Transverse colon (tissue), 4 donors: ENCODE measurements around the gene PACS1. TPM values are rescaled to one million over a fixed set of nuclear protein-coding genes. Genes with fewer than 3 reads are reported as not detected.
A peak's percentile ranks its signal among the peaks of the same experiment; 100 is the strongest.

Experiments used
- DNase-seq: peaks from one replicate; pipeline ENCODE4 v3.0.0-alpha.2; 2019
- H3K27ac ChIP-seq, 4 donors: fragments of 200-600 bp; sonication (generic); 2 replicates each; pipeline ENCODE4 v1.5.1; 2016 to 2018; ENCODE audit warnings: inconsistent platforms in 4 of 4
- H3K27me3 ChIP-seq: fragments of 200-600 bp; sonication (generic); 2 replicates; pipeline ENCODE4 v1.5.1; 2017; ENCODE audit warnings: inconsistent platforms
- H3K36me3 ChIP-seq, 4 donors: fragments of 200-600 bp; sonication (generic); 2 replicates each; pipeline ENCODE4 v1.5.1; 2017 to 2019; ENCODE audit warnings: inconsistent platforms in 4 of 4
- H3K4me1 ChIP-seq, 4 donors: fragments of 200-600 bp; sonication (generic); 2 replicates each; pipeline ENCODE4 v1.5.1; 2017 to 2020; ENCODE audit warnings: inconsistent platforms in 4 of 4
- H3K4me3 ChIP-seq, 4 donors: fragments of 200-600 bp; sonication (generic); 1 replicate in 1 of 4; 2 replicates in 3 of 4; pipeline versions ENCODE4 v1.5.1 to v1.6.1; 2017 to 2019; ENCODE audit warnings: inconsistent platforms in 4 of 4
- H3K9me3 ChIP-seq, 2 donors: fragments of 200-600 bp; sonication (generic); 2 replicates each; pipeline ENCODE4 v1.5.1; 2017 to 2019; ENCODE audit warnings: inconsistent platforms in 2 of 2
- CTCF ChIP-seq, 5 experiments: fragments of 200-600 bp in 3 of 5; fragments of 450-650 bp in 2 of 5; sonication (generic) in 3 of 5; IDR thresholded peaks; 1 replicate in 2 of 5; 2 replicates in 3 of 5; pipeline ENCODE4 v1.5.1; 2016 to 2017; ENCODE audit warnings: antibody characterized with exemption in 5 of 5, inconsistent platforms in 3 of 5, mild to moderate bottlenecking in 2 of 5, moderate library complexity in 1 of 5
- EP300 ChIP-seq: sonication (generic); formaldehyde crosslinking; IDR thresholded peaks from one replicate; pipeline ENCODE4 v1.6.1; 2017; ENCODE audit warnings: antibody characterized with exemption, low read depth
- POLR2A ChIP-seq: fragments of 450-650 bp; IDR thresholded peaks from one replicate; pipeline ENCODE4 v1.6.1; 2016; ENCODE audit warnings: antibody characterized with exemption, mild to moderate bottlenecking, moderate library complexity
- POLR2AphosphoS5 ChIP-seq, 3 donors: sonication (generic); formaldehyde crosslinking; IDR thresholded peaks; one replicate each; pipeline ENCODE4 v1.6.1; 2016; ENCODE audit warnings: antibody characterized with exemption in 3 of 3
- WGBS, 2 donors: methylation state at CpG; one replicate each; pipeline ENCODE4 v1.1.5; 2018; ENCODE audit warnings: low coverage in 1 of 2; 5-methylcytosine and 5-hydroxymethylcytosine counted together
- in situ Hi-C, 4 donors: fragments of 200-750 bp; cut with MboI; loops; one replicate each; pipeline versions ENCODE4 v1.15.0 to v1.15.1; 2017; ENCODE audit warnings: low sequenced_read_pairs in 3 of 4, low pct_ligation_motif_present in 1 of 4, low pct_unique_long_range_greater_than_20kb in 1 of 4
- intact Hi-C: fragments of 100-400 bp; cut with DNase I; formaldehyde crosslinking; loops from one replicate; pipeline ENCODE4 v1.15.1; 2023; ENCODE audit warnings: low total_unique reads
- total RNA-seq, 4 donors: library from RNA; depleted of rRNA; stranded (reverse); fragments of >200 nt; gene quantifications; one replicate each; pipeline ENCODE4 v1.1.0, GENCODE V29; 2016

PACS1 gene
- total RNA-seq, 4 donors from 2014 or later, result 9.8 to 52.0 (median 27.2) TPM

GRCh38 chr11:66278363-66279091 is 208.5 kb downstream of the PACS1 start:
- Histone ChIP-seq H3K4me1 (peaks cover 8 to 22% (median 17%) of the 10 kb centered on the region in 4 donors), H3K36me3 (peaks cover 0 to 22% (median 11%) of the 10 kb centered on the region in 4 donors), H3K4me3 (peak overlapping the region in 2 of 4 donors; percentile 16 to 34), H3K9me3 (no peaks in the 10 kb centered on the region), H3K27me3 (no peaks in the 10 kb centered on the region), H3K27ac (no peak overlapping the region)
- intact Hi-C loops (no loop called here), in situ Hi-C loops (no loop called here)
- no peak for DNase-seq
- WGBS, 2 donors, result 12% methylated on average over 22 of the region's 45 CpGs; no CpG with 5 or more reads in 1 of the 2 donors
- TF ChIP-seq POLR2AphosphoS5 (IDR thresholded peaks at IDR 0.05), result no peak
- TF ChIP-seq CTCF (IDR thresholded peaks at IDR 0.05), result no peak
- TF ChIP-seq EP300, result no peak
- no peak for TF ChIP-seq POLR2A

- peaks cover 8 to 22% (median 17%) of the 10 kb centered on the region in 4 donors for H3K4me1 ChIP-seq
- intact Hi-C loops, result no loop called here
- no peak overlapping the region for H3K4me3 ChIP-seq
- peaks cover 0 to 15% (median 6%) of the 10 kb centered on the region in 4 donors for H3K36me3 ChIP-seq
- H3K27me3 ChIP-seq, result no peaks in the 10 kb centered on the region
- TF ChIP-seq CTCF (IDR thresholded peaks at IDR 0.05) (no peak), EP300 (no peak), POLR2A (no peak)
- 72 to 81% methylated on average over 10 to 15 of the region's 15 CpGs for WGBS, 2 donors
- H3K9me3 ChIP-seq, result no peaks in the 10 kb centered on the region
- in situ Hi-C loops, result no loop called here
- no peak for DNase-seq
- no peak overlapping the region for H3K27ac ChIP-seq
Observed at GRCh38 chr11:66279092-66279734, 209.1 kb downstream of the PACS1 start.

GRCh38 chr11:66280428-66280827 is 210.4 kb downstream of the PACS1 start:
- intact Hi-C loops, result loop anchor here (10.0 kb wide), 1 partner anchor 56 kb away; no protein-coding TSS in a partner anchor
- no peak for DNase-seq
- WGBS, 2 donors, result 80% methylated on average over 5 of the region's 14 CpGs; no CpG with 5 or more reads in 1 of the 2 donors

More at GRCh38 chr11:66280428-66280827, 210.4 kb downstream of the PACS1 start:
- TF ChIP-seq POLR2A (no peak), POLR2AphosphoS5 (IDR thresholded peaks at IDR 0.05) (no peak), CTCF (IDR thresholded peaks at IDR 0.05) (no peak), EP300 (no peak)
- H3K27me3 ChIP-seq, result no peaks in the 10 kb centered on the region
- H3K9me3 ChIP-seq, result no peaks in the 10 kb centered on the region
- peaks cover 8 to 22% (median 17%) of the 10 kb centered on the region in 4 donors for H3K4me1 ChIP-seq
- H3K36me3 ChIP-seq, result peaks cover 0 to 5% (median under 1%) of the 10 kb centered on the region in 4 donors
- H3K27ac ChIP-seq, result no peak overlapping the region
- in situ Hi-C loops, result loop anchor here in 1 of 4 donors (10.0 kb wide), 1 partner anchor 56 kb away; no protein-coding TSS in a partner anchor
- H3K4me3 ChIP-seq, result no peak overlapping the region
